Femur (tissue), 1 donor: Measurements from ENCODE around the gene OR4D9.

ENCODE experiments used
- DNase-seq: peaks from one replicate; pipeline ENCODE4 v3.0.0-alpha.2; 2017

Gene OR4D9

DNA sequence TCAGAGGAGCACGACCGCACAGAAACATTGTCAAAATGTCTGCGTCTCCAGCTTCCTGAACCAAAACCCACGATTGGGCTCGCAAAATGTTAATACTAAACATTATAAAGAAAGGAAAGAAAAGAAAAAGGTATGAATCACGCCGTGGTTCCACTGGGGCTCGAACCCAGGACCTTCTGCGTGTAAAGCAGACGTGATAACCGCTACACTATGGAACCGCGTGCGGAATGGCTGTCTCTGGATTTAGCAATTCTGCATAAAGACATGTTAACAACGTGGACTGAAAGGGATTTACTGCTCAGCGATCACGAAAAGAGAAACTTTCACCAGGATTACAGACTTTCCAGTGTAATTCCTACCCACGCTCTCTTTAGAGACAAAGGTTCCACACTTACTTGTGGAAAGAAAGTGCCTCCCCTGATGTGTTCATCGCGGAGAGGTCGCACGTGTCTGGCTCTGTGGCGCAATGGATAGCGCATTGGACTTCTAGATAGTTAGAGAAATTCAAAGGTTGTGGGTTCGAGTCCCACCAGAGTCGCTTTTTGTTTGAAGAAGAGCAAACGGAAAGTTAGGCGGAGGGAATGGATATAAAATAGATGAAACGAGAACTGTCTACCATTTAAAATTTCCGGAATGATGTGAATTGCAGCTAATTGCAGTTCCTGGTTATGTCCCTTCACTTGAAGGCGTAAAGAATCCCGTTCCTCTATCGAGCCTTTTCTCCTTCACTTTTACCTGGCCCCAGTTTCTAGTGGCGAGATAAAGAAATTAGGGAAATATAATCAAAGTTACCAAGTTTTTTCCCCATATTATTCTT is 39.7 kb downstream of the OR4D9 start:
- DNase-seq = peak; percentile 90

DNA sequence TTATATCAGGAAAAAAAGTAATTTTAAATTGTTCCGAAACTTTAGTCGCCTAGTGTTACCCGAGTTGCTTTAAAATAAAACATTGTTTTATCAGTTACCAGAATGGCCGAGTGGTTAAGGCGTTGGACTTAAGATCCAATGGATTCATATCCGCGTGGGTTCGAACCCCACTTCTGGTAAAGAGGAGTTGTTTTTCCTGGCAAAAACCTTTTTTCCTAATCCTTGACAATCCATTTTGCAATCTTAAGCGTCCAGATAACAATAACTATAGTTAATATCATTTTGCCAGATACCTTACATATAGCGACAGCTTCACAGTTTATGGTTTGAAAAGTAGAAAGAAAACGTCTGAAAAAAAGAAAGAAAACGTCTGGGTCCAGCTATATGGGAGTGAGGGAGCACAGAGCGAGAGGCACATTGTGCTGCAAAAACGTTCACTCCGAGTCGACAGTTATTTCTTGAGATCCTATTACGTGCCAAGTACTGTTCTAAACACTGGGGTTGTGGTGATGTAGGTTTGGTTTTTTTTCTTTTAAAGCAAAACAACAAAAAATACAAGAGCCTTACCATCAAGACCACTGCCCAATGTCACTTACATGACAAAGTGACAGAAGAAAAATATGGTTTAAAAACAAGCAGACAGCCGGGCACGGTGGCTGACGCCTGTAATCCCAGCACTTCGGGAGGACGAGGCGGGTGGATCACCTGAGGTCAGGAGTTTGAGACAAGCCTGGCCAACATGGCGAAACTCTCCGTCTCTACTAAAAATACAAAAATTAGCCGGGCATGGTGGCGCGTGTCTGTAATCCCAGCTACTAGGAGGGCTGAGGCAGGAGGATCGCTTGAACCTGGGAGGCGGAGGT is 40.6 kb downstream of the OR4D9 start:
- DNase-seq = peak; percentile 69

DNA sequence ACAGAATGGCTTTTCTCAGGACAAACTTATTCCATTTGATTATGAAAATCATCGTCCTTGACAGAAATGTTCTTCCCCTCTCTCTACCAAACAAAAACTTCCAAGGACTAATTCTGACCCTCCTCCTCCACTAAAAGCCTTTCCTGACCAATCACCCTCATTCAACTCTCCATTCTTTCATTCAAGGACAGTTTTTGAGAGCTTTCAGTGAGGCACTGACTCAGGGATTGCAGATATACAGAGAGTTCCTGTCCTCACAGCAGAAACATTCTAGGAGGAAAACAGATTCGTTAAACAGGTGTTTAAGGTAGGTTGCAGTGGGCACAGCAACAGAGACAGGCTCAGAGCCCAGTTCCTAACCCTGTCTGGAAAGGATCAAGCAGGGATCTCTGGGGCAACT is 41.5 kb downstream of the OR4D9 start:
- no peak for DNase-seq

DNA sequence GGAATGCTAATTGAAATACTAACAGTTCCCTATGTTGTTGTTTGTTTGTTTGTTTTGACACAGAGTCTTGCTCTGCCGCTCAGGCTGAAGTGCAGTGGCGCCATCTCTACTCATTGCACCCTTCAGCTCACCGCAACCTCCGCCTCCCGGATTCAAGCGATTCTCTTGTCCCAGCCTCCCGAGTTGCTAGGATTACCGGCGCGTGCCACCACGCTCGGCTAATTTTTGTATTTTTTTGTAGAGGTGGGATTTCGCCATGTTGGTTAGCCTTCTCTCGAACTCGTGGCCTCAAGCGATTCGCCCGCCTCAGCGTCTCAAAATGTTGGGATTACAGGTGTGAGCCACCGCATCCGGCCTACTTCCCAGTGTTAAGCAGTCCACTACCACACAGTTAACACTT is 42.0 kb downstream of the OR4D9 start:
- DNase-seq = no peak

DNA sequence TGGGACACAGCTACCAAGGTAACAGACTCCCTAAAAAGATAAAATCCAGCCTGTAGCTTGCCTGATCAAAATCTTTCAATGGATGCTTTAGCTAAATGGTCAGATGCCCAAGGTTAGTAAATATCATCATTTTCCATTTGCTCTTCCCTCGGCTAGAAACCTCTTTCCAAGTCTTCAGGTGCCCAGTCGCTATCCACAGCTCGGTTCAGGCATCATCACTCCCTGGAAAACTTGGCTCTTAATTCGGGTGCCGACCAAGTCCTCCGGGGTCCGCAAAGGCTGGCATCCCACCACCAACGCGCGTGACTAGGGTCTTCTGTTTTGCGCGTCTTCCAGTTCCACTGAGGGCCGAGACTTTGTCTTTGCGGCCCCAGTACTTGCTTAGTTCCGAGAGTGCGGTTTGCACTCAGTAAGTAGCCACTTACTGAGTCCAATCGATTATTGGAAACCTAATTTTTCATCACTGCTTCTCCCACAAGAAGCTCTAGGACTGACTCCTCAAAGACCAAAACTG is 44.3 kb downstream of the OR4D9 start:
- peak; percentile 32 for DNase-seq

DNA sequence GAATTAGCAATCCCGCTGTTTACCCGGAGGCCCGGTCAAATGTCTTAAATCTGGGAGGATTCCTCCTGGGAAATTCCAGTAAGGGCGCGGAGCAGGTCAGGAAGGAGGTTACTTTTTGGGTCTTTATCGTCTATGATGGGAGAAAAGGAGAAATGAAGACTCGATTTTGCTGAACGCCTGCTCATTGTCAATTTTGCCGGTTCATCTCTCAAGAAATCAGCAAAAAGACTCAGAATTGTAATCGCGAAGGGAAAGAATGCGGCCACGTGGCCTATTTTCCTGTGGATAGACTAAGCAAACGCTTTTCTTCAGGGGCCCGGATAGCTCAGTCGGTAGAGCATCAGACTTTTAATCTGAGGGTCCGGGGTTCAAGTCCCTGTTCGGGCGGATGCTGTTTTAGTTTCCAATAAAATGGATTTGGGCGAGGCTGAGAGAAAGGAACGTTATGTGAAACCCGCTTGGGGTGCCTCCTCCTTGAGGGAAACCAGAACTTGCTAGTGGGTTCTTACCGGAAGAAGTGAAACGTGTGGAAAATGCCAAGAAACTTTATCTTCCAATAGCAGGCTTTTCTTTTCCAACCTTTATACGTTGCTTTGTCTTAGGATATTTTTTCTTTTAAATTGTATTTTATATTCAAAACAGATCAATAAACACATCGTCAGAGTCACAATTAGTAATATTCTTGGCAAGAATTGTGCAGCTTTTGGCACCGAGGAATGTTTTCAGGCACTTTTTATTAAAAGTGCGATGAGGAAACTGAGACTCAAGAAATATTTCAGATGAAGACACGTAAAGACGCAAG is 45.0 kb downstream of the OR4D9 start:
- peak; percentile 84 for DNase-seq

DNA sequence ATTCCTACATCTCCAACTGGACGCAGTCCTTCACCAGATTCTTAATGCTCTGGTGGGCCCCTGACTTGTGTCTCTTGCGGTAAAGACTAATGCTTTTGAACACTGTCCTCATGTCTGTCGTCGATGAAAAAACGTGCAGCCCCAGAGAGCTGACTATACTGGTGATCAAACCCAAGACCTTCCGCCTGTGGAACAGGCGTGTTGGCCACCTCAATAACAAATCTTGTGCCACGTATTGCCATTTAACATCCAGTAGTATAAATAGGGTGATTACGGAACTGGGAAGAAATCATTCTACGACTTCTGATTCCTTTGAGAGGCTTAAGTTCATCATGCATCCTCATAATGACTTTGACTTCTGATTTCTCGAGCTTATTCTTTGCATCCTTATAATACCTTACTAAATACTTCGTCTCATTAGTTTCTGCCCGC is 45.6 kb downstream of the OR4D9 start:
- DNase-seq = no peak

DNA sequence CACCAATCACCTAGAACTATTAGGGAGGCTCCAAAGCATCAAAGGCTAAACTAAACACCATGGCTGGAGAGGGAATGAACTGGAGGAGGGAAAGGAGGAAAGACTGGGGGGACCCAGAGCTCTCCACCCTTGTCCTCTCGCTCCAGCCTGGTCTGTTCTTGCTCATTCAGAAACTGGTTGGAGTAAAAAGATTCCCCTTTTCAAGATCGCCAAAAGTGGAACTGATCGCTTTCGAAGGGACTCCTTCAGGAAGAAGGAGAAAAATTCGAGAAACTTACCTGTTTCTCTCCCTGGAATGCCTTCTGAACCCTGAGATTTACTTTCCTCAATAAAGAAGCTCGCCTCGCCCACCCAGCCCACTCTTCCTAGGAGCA is 46.9 kb downstream of the OR4D9 start:
- DNase-seq = no peak

DNA sequence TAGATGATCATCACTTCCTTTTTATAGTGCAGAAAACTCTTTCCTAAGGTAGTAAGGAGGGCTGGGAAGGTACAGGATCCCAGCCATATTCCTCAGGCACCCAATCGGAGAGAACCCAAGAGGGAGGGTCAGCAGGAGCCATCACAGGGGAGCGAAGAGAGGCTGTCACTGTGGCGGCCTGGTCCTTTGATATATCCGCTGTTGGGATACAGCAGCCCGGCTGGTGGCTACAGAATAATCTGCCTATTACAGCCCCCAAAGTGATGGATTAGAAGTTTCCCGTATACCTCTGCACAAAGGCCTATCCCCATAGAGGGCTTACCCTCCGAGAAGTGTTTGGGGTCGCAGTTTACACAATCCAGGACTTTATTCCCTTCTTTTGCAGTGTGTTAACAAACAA is 48.5 kb downstream of the OR4D9 start:
- DNase-seq = no peak

DNA sequence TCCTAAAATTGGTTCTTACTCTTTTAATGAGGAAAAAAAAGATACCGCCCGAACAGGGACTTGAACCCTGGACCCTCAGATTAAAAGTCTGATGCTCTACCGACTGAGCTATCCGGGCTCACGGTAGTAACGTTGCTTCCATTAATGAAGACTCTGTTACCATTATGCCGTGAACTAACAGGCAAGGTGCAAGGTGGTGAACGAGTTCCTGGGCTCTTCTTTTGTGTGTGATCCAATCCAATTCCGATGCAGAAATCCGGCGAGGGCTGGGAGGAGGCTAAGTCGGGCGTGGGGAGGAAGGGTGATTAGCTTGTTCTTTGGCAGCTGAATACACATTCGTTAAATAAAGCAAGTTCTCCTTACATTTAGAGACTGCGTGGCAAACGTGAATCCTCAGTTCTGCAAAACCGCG is 49.0 kb downstream of the OR4D9 start:
- DNase-seq = peak; percentile 87

DNA sequence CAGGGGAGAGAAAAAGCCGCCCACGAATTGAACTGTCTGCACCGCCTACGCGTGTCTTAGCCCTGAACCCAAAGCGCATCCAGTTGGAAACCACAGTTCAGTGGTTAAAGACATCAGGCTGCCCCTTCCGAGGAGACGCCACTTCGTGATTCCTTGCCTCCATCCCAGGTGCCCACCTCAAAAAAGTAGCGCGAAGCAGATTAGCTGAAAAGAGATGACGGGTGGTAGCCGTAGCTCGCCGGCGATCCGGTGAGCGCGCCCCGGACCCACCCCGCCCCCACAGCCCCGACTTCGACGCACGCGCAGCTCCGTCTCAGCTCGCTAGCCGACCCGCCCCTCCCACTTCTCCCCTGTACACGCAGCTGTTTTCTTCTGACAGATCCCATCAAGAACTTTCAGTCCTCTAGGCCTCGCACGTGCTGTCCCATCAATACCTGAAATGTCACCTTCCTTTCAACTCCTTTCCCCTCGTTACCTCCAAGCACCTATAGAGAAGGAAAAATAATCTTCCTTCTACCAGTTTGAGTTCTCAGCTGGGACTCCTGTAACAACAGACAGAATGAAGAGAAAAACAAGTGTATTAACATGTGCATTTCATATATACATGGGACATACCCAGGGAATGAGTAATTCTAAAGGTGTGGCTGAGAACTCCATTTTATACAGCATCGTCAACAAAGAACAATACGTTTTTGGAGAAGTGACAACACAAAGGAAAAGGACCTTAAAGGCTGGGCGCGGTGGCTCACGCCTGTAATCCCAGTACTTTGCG is 49.5 kb downstream of the OR4D9 start:
- DNase-seq = peak; percentile 92

DNA sequence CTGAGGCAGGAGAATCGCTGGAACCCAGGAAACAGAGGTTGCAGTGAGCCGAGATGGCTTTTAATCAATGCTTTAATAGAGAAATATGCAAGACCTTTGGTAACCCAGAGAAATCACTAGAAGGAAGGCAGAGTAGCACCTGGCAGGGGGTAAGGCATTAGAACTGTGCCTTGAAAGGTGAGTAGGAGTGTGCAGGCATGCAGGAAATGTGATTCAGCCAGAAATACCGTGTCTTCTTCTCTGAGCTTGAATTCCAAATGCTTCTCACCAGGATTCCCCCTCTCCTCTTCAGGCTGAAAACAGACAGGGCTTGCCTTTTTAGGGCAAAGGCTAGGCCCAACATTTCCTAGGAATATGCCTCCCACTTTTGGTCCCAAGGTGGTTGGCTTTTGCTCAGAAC is 51.0 kb downstream of the OR4D9 start:
- DNase-seq = no peak
